Measurements from ENCODE around the gene TNKS2.

DNA sequence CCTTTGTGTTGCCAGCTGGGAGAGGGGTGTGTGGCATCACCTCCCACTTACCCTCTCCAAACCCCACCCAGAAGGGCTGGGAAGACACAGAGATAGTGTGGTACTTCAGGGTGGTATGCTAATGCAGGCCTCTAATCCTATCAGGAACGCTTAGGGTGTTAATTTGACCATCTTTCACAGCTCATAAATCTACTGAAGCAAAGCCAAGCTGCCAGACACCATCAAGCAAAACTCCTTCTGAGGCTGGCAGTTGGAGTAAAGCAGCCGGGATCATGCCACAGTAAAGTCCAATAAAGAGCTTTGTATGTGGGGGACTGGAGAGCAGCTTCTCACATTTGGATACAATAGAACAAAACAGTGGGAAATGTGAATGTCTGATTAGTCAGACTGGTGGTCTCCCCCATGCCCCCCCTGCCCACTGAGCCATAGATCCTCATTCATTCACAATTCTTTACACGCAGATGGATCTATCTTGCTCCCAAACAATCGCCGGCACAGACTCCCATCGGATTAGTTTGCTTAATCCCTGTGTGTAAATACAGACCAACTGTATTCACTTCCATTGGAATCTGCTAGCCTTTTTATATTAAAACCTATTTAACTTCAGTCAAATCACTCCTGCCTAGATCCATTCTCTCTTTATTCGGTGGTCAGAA, 81.4 kb downstream of the TNKS2 start:
- TF ChIP-seq GABPA (IDR thresholded peaks at IDR 0.05; ENCODE audit: low read depth) (no peak), POLR2AphosphoS5 (IDR thresholded peaks at IDR 0.05; ENCODE audit: low read depth) (no peak)
- TF ChIP-seq, protein P1, sequence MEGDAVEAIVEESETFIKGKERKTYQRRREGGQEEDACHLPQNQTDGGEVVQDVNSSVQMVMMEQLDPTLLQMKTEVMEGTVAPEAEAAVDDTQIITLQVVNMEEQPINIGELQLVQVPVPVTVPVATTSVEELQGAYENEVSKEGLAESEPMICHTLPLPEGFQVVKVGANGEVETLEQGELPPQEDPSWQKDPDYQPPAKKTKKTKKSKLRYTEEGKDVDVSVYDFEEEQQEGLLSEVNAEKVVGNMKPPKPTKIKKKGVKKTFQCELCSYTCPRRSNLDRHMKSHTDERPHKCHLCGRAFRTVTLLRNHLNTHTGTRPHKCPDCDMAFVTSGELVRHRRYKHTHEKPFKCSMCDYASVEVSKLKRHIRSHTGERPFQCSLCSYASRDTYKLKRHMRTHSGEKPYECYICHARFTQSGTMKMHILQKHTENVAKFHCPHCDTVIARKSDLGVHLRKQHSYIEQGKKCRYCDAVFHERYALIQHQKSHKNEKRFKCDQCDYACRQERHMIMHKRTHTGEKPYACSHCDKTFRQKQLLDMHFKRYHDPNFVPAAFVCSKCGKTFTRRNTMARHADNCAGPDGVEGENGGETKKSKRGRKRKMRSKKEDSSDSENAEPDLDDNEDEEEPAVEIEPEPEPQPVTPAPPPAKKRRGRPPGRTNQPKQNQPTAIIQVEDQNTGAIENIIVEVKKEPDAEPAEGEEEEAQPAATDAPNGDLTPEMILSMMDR (IDR thresholded peaks at IDR 0.05; ENCODE audit: insufficient read depth, low read length) = no peak
- TF ChIP-seq, protein P2, sequence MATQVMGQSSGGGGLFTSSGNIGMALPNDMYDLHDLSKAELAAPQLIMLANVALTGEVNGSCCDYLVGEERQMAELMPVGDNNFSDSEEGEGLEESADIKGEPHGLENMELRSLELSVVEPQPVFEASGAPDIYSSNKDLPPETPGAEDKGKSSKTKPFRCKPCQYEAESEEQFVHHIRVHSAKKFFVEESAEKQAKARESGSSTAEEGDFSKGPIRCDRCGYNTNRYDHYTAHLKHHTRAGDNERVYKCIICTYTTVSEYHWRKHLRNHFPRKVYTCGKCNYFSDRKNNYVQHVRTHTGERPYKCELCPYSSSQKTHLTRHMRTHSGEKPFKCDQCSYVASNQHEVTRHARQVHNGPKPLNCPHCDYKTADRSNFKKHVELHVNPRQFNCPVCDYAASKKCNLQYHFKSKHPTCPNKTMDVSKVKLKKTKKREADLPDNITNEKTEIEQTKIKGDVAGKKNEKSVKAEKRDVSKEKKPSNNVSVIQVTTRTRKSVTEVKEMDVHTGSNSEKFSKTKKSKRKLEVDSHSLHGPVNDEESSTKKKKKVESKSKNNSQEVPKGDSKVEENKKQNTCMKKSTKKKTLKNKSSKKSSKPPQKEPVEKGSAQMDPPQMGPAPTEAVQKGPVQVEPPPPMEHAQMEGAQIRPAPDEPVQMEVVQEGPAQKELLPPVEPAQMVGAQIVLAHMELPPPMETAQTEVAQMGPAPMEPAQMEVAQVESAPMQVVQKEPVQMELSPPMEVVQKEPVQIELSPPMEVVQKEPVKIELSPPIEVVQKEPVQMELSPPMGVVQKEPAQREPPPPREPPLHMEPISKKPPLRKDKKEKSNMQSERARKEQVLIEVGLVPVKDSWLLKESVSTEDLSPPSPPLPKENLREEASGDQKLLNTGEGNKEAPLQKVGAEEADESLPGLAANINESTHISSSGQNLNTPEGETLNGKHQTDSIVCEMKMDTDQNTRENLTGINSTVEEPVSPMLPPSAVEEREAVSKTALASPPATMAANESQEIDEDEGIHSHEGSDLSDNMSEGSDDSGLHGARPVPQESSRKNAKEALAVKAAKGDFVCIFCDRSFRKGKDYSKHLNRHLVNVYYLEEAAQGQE (IDR thresholded peaks at IDR 0.05; ENCODE audit: insufficient replicate concordance, low read depth) = no peak

Data from HL-60 (cell line).